Measurements from ENCODE around the gene MOB2.

MOB2 gene

DNA sequence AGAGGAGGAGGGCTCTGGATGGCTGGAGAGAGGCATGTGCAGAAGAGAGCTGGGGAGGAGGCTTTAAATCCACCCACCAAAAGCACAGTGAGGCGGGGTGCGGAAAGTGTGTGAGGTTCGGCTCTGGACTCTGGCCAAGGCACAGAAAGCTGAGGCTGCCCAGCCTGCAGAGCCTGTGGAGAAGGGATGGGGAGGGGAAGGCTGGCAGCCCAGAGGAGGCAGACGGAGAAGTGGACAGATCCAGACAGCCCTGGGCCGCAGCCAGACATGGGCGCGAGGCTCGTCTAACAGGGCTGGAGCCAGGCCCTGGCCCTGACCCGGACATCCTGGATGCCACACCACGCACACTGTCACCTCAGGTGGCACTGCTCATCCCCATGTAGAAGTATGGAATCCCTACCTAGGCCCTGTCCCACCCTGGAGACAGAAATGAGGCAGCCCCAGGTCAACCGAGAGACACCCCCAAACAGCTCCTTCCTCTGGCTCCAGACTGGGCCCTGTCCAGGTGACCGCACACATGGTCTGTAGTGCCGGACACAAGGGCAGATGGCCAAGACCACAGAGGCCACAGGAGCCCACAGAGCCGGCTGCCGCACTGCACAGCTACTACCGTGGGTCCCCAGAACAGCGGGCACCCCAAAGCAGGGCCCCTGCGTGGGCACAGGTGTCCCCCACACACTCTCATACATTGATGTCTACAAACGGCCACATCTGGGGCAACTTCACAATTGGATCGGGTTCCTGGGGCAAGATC lies 16.6 kb upstream of the MOB2 start:
- no peak for DNase-seq

- no peak for DNase-seq
These were observed 15.8 kb upstream of the MOB2 start for GRCh38 chr11:1502168-1502953.

GRCh38 chr11:1501421-1502167 lies 15.0 kb upstream of the MOB2 start:
- no peak for DNase-seq

DNA sequence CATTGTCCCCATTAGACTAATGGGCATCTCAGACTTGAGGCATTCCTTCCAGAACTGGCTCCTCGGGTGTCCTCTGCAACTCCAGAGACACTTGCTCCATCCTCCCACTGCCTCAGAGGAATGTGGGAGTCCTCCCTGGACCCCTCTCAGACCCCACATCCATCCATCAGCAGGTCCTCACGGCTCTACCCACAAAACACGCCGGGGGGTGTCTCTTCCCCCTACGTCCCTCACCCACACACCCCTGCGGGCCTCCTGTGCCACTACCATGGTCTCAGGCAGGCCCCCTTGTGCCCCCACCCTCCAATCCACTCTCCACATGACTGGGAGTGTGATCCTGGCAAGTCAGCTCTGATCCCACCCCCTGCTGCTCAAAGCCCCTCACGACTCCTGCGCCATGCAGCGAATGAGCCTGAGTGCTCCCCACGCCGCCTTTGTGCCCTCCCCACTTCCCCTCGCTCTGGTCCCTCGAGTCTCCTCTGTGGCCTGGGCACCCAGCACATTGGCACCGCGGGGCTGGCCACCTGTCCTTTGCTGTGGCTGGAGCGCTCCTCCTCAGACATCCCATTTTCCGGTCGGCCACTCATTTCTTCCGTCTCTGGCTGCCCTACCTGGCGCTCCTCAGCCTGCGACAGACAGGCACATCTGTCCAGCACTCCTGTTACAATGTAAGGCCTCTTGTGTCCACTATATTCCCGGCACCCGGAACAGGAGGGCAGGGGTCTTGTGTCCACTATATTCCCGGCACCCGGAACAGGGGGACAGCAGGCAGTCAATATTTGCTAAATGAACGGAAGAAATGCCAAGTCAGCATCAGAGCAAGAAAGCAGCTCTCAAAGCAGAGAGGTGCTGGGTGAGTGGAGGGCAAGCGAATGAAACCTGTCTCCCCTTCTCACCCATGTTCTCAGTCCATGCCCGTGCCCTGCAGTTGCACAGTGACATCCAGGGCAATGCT lies 14.2 kb upstream of the MOB2 start:
- no peak for DNase-seq

- no peak for DNase-seq
These were observed 13.3 kb upstream of the MOB2 start for GRCh38 chr11:1499899-1500298.

- no peak for DNase-seq
These were observed 12.8 kb upstream of the MOB2 start for GRCh38 chr11:1499261-1499890.

DNA sequence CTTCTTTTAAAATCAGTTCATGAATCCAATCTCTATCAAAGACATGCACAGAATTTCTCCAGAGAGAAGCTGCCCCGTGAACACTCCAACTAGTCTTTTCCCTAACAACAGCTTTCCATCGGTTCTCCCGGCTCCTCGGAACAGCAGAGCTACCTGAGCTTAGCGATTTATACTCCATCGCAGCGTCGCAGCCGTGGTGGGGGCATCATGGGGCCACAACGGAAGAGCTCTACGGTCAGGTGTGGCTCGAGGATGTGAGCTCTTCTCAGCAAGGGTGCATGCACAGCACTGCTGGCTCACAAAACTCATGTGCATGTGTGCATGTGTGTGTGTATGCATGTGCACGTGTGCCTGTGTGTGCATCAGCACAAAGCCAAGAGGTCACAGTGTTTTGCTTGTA lies 11.7 kb upstream of the MOB2 start:
- DNase-seq = no peak

DNA sequence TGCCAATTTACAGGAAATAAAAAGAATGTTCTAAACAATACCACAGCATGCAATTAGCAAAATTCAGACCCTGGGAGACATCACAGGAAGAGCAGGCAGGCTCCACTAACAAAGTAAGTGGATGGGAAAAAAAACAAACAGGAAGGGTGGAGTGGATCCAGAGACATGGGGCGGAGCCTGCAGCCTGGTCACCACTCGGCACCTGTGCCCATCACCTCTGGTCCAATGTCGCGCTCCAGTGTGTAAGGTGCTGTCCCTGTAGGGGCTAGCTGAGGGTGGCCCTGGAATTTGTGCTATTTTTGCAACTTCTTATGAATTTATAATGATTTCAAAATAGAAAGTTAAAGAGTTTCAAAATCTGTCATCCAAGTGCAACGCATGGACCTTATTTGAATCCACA lies 11.0 kb upstream of the MOB2 start:
- no peak for DNase-seq

- no peak for DNase-seq
These were observed 10.1 kb upstream of the MOB2 start for GRCh38 chr11:1496761-1497095.

DNA sequence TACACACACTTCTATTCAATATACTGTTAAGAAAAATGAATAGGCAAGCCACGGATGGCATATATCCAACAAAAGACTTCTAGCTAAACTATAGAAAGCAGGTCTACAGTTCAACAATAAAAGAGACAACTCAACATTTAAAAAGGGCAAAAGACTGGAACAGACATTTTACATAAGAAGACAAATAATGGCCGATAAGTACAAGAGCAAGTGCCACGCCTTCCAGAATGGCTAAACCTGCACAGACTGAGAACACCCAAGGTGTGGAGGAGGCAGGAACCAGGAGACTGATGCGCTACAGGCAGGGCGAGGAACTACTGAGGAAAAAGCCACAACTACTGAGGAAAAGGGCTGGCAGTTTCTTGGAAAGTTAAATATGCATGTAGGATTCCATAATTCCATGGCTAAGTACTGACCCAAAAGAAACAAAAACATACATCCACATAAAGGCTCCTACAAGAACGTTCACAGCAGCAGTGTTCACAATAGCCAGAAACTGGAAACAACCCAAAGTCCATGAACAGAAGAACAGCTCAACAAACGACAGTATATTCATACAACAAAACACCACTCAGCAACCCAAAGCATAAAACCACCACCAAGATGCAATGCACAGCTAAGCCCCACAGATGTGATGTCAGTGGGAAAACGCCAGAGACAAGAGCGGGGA lies 9.6 kb upstream of the MOB2 start:
- no peak for DNase-seq

GRCh38 chr11:1494650-1495049 lies 8.1 kb upstream of the MOB2 start:
- no peak for DNase-seq

DNA sequence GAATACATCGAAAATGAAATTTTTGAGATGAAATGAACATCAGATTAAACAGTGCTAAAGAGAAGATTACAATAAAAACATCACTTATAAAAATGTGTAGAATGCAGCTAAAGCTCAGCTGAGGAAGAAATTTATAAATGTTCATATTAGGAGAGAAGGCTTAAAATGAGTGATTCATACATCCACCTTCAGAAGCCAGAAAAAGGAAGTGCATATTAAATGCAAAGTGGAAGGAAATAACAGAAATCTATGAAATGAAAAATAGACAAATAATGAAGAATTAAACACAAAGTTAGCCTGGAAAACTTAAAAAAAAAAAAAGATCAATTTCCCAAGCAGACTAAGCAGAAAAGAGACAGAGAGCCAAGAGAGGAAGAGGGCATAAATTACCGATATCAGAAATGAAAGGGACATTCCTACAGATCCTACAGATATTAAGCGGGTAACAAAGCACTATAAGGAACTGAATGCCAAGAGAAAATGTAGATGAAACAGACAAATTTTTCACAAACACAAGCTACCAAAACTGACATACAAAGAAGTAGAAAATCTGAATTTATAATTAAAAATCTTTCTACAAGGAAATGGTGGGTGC lies 7.2 kb upstream of the MOB2 start:
- peak; percentile 25 for DNase-seq

- no peak for DNase-seq
These were observed 4.8 kb upstream of the MOB2 start for GRCh38 chr11:1491379-1491778.

DNA sequence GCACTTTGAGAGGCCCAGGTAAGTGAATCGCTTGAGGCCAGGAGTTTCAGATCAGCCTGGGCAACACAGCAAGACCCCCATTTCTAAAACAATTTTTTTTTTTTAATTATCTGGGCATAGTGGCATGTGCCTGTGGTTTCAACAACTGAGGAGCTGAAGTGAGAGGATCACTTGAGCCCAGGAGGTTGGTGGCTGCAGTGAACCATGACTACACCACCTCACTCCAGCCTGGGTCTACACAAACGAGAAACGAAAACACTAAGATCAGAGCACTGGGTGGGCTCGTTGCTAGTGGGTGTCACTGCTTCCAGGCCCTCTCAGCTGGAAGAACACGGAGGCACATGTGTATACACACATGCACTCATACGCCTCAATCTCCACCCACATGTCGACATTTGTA lies 4.1 kb upstream of the MOB2 start:
- no peak for DNase-seq

DNA sequence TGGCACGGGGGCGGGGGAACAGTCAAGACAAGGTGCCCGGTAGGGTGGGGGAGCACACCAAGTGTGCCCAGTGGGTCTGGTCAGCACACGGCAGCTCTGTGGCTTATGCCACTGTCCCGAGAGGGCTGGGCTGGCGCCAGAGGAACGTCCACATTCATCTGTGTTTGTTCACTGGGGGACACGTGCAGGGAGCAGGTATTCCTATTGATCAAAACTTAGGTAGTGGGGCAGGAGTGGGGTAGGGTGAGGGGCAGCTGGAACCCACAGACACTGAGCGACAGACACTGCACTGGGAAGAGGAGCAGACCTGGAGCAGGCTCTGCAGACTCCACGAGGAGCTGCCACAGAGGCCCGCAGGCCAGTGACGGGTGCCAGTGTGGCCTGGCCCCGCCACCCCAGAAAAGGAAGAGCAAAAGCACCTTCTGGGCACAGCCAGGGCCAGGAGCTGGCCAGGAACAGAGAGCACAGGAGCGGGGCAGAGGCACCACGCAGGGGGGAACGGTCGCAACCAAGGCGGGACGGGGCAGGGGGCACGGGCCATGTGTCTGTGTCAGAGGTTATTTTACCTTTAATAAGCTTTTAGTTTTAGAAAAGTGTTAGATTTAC lies 2.1 kb upstream of the MOB2 start:
- no peak for DNase-seq

DNA sequence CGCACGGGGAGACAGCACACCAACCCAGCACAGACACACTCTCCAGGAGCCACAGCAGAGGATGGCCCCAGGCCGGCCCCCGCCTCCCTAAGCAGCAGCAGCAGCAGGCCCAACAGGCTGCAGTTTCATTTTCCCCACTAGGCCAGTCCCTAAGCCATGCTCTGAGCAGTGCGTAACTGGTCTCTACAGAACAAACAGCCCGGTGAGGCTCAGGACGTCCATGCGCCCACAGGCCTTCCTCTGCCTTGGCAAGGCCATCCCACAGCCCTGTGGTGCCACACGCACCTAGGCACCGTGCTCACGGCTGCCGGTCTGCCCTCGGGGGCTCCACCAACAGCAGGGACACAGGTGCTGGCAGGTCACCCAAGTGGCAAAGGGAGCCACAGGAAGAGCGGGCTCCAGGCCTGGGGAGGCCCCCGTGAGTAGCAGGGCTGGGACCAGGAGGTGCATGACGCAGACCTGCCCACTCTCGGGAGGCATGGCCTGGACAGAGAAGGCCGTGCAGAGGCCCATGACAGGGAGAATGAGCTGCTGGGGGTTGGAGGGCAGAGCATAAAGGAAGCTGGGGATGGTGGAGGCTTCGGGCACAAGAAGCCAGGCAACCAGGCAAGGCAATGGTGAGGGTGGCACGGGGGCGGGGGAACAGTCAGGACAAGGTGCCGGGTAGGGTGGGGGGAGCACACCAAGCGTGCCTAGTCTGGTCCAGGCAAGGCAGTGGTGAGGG lies 1.4 kb upstream of the MOB2 start:
- DNase-seq = no peak

GRCh38 chr11:1487091-1487850 lies 692 bp upstream of the MOB2 start:
- DNase-seq = no peak

DNA sequence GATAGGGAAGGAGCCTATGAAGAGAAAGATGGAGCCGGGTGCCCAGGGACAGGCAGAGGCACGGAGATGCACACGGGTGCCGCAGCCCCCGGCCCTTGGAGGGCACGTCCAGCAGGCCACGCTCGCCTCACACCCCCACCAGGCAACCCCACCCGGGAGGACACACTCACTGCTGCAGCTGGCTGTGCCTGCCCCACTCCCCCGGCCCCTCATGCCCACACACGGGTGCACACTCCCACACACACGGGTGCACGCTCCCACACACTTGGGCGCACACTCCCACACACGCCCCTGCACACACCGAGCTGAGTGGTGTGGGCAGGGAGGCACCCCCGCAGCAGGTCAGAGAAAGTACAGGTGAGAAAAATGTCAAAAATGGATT lies 1.1 kb downstream of the MOB2 start:
- no peak for DNase-seq
